Ovary (tissue), 9 donors: ENCODE measurements around the gene GFM2. TPM values are rescaled to one million over a fixed set of nuclear protein-coding genes. Genes with fewer than 3 reads are reported as not detected.
"Not testable (repeated sequence)": the region's sequence is repeated elsewhere in the genome, so short reads cannot be mapped to it uniquely, and the experiment has no call there.

Experiments used
- DNase-seq, 5 donors: peaks; one replicate each; pipeline ENCODE4 v3.0.0-alpha.2; 2019 to 2020
- H3K27ac ChIP-seq, 2 donors: fragments of 200-600 bp; one replicate each; pipeline versions ENCODE4 v1.5.1 to v1.8.0; 2019 to 2022
- H3K27me3 ChIP-seq: fragments of 200-600 bp; one replicate; pipeline ENCODE4 v1.8.0; 2022
- H3K36me3 ChIP-seq: fragments of 200-600 bp; sonication (generic); one replicate; pipeline ENCODE4 v1.5.1; 2019
- H3K4me1 ChIP-seq: one replicate; pipeline ENCODE4 v1.8.1; 2013; ENCODE audit warnings: mild to moderate bottlenecking, moderate library complexity; ENCODE audit not compliant: insufficient read depth
- H3K4me3 ChIP-seq: fragments of 200-600 bp; sonication (generic); one replicate; pipeline ENCODE4 v1.5.1; 2017
- H3K9me3 ChIP-seq, 2 donors: fragments of 200-600 bp in 1 of 2; sonication (generic) in 1 of 2; one replicate each; pipeline versions ENCODE4 v1.5.1 to v1.8.1; 2013 to 2019; ENCODE audit warnings: mild to moderate bottlenecking in 1 of 2, moderate library complexity in 1 of 2
- EP300 ChIP-seq: sonication (generic); formaldehyde crosslinking; IDR thresholded peaks from one replicate; pipeline ENCODE4 v1.6.1; 2017; ENCODE audit warnings: antibody characterized with exemption
- POLR2A ChIP-seq: fragments of 450-650 bp; IDR thresholded peaks from one replicate; pipeline ENCODE4 v1.6.1; 2017; ENCODE audit warnings: antibody characterized with exemption, mild to moderate bottlenecking, moderate library complexity
- WGBS, 3 donors: extraction: QIAGEN DNeasy Blood & Tissue Kit in 1 of 3; methylation state at CpG; one replicate each; pipeline versions ENCODE4 v1.1.5 to v1.1.7; 2013 to 2017; 5-methylcytosine and 5-hydroxymethylcytosine counted together
- intact Hi-C, 4 donors: fragments of 100-400 bp; cut with DNase I; formaldehyde crosslinking; loops; one replicate each; pipeline versions ENCODE4 v1.11.0 to v1.15.1; 2022 to 2023
- polyA plus RNA-seq, 2 donors: library from polyadenylated mRNA; stranded (reverse); fragments of 200-250 nt in 1 of 2; fragments of 350-450 nt in 1 of 2; fragmentation: Illumina TruSeq in 1 of 2; extraction: RNeasy Lipid Tissue Mini Kit (QIAGEN cat#74804) in 1 of 2; gene quantifications; one replicate each; pipeline ENCODE4 v1.2.3, GENCODE V29; 2013 to 2014
- total RNA-seq, 7 donors: library from RNA; depleted of rRNA in 2 of 7; stranded (reverse); fragments of >200 nt in 2 of 7; fragmentation: NEBNext Ultra II Directional in 3 of 7; extraction: Animal tissue kit (Norgen Biotek cat#: 25700) in 3 of 7; gene quantifications; one replicate each; pipeline versions ENCODE4 v1.1.0 to v1.2.4, GENCODE V29; 2016 to 2023
- TF ChIP-seq, protein P1 (sequence below), 3 donors: fragments of 450-650 bp in 2 of 3; fragments of 200-600 bp in 1 of 3; IDR thresholded peaks; one replicate each; pipeline versions ENCODE4 v1.5.1 to v1.8.0; 2016 to 2022; ENCODE audit warnings: antibody characterized with exemption in 3 of 3, mild to moderate bottlenecking in 1 of 3
- donor health status: DM: no; HTN: no; CAD: no; lungs with moderate emphysema.
- donor health status: DM: no; HTN: no; CAD: no.
- donor health status: Bipolar disorder and iron deficiency.
- donor health status: DM: yes; HTN: yes; CAD: no.
- donor health status: DM: no; HTN: no; CAD: no.
- donor health status: DM: yes; HTN: yes; CAD: no.

Gene GFM2
- total and polyA plus RNA-seq, 9 donors: 9.9 to 22.1 (median 17.6) TPM

DNA sequence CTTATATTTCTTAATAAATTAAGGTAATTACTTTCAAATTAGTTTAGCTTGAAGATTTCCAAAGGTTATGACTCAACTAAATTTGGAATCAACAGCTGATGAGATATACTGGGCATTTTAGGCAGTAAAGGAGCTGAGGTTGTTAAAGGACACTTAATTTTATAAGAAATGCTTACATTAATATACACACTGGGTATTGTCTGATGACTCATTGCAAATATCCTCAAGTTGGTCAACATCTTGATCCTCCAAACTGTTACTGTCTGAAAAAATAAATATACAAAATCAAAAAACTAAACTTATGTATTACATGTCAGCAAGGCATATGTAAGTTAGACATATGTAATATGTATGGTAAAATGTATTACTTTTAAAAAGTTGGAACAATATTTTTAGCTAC, 3.4 kb downstream of the GFM2 start:
- peaks cover 13% of the 10 kb centered on the region for H3K4me1 ChIP-seq
- no peaks in the 10 kb centered on the region for H3K9me3 ChIP-seq
- H3K27me3 ChIP-seq: no peaks in the 10 kb centered on the region
- TF ChIP-seq, protein P1, sequence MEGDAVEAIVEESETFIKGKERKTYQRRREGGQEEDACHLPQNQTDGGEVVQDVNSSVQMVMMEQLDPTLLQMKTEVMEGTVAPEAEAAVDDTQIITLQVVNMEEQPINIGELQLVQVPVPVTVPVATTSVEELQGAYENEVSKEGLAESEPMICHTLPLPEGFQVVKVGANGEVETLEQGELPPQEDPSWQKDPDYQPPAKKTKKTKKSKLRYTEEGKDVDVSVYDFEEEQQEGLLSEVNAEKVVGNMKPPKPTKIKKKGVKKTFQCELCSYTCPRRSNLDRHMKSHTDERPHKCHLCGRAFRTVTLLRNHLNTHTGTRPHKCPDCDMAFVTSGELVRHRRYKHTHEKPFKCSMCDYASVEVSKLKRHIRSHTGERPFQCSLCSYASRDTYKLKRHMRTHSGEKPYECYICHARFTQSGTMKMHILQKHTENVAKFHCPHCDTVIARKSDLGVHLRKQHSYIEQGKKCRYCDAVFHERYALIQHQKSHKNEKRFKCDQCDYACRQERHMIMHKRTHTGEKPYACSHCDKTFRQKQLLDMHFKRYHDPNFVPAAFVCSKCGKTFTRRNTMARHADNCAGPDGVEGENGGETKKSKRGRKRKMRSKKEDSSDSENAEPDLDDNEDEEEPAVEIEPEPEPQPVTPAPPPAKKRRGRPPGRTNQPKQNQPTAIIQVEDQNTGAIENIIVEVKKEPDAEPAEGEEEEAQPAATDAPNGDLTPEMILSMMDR (IDR thresholded peaks at IDR 0.05): no peak
- TF ChIP-seq POLR2A (no peak), EP300 (no peak)
- no peaks in the 10 kb centered on the region for H3K36me3 ChIP-seq
- no peak for DNase-seq
- no peak overlapping the region for H3K27ac ChIP-seq
- intact Hi-C loops: no loop called here
- no peak overlapping the region for H3K4me3 ChIP-seq

DNA sequence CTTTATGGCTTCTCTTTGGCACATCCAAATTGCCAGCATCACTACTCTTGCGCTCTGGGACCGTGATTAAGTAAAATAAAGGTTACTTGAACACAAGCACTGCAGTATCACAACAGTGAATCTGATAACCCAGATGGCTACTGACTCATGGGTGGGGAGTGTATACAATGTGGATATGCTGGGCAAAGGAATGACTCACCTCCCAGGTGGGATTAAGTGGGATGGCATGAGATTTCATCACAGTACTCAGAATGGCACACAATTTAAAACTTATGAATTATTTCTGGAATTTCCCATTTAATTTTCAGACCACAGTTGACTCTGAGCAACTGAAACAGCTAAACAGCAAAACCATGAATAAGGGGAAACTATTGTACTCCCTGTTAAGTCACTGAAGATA, 4.3 kb downstream of the GFM2 start:
- Histone ChIP-seq H3K27ac (no peak overlapping the region), H3K9me3 (no peaks in the 10 kb centered on the region), H3K36me3 (no peaks in the 10 kb centered on the region), H3K27me3 (no peaks in the 10 kb centered on the region), H3K4me1 (peaks cover 10% of the 10 kb centered on the region), H3K4me3 (no peak overlapping the region)
- WGBS, 3 donors: 91 to 93% (median 92%) methylated on average over 2 of the region's 2 CpGs
- DNase-seq: no peak
- intact Hi-C loops: no loop called here
- no peak for TF ChIP-seq EP300

DNA sequence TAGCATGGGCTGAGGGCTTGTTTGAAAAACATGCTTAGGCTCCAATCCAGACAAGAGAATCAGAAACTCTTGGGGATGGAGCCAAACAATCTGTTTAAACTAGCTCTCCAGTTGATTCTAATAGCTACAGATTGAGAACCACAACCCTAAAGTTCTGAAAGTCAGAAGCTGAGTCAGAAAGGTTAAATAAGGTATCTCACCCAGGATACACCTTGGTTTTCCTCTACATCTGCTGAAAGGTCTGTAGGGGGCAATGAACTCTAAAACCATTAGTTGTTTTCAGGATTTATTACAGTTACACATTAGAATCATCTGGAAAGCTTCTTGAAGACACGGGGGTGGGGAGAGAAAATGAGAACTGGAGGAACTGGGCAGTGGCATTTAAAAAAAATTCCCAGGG, 5.7 kb downstream of the GFM2 start:
- intact Hi-C loops: no loop called here
- Histone ChIP-seq H3K4me1 (peaks cover 10% of the 10 kb centered on the region), H3K27ac (no peak overlapping the region), H3K9me3 (no peaks in the 10 kb centered on the region), H3K4me3 (no peak overlapping the region), H3K27me3 (no peaks in the 10 kb centered on the region), H3K36me3 (no peaks in the 10 kb centered on the region)
- 79 to 84% (median 81%) methylated on average over 1 of the region's 1 CpG for WGBS, 3 donors
- TF ChIP-seq, protein P1 (IDR thresholded peaks at IDR 0.05): no peak
- TF ChIP-seq POLR2A (no peak), EP300 (no peak)
- DNase-seq: no peak

DNA sequence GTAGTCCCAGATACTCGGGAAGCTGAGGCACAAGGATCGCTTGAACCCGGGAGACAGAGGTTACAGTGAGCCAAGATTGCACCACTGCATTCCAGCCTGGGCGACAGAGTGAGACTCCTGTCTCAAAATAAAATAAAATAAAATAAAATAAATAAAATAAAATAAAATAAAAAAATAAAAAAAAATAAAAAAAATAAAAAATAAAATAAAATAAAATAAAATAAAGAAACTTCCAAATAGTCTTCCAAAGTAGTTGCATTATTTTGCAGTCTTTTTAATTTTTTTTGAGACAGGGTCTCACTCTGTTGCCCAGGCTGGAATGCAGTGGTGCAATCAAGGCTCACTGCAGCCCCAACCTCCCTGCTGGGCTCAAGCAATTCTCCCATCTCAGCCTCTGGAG, 18.2 kb downstream of the GFM2 start:
- H3K4me3 ChIP-seq, H3K27me3 ChIP-seq, H3K9me3 ChIP-seq, intact Hi-C loops, DNase-seq, H3K27ac ChIP-seq, H3K36me3 ChIP-seq, H3K4me1 ChIP-seq: not testable (repeated sequence)
- 97 to 98% (median 98%) methylated on average over 4 of the region's 4 CpGs for WGBS, 3 donors

DNA sequence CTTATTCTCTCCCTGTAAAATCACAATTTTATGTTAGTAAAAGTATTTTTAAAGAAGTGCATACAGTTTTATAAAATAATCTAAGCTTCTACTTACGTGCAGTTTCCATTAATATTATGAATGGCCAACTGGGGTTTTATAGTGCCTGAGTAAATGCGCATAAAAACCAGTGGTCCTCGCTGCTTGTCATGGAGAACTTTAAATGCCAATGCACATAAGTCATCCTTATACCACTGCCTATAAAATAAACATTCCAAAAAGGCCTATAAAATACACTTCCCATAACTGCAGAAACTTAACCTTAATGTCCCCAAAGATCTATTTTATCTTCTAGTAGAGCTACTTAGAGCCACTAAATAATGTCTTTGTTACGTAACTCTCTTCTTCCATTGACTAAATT, 28.5 kb downstream of the GFM2 start:
- Histone ChIP-seq H3K27me3 (no peaks in the 10 kb centered on the region), H3K4me3 (no peak overlapping the region), H3K27ac (no peak overlapping the region), H3K9me3 (no peaks in the 10 kb centered on the region), H3K4me1 (no peaks in the 10 kb centered on the region), H3K36me3 (no peaks in the 10 kb centered on the region)
- WGBS, 3 donors: 95 to 98% (median 97%) methylated on average over 4 of the region's 4 CpGs
- TF ChIP-seq, protein P1 (IDR thresholded peaks at IDR 0.05): no peak
- TF ChIP-seq EP300 (no peak), POLR2A (no peak)
- no peak for DNase-seq
- intact Hi-C loops: no loop called here

DNA sequence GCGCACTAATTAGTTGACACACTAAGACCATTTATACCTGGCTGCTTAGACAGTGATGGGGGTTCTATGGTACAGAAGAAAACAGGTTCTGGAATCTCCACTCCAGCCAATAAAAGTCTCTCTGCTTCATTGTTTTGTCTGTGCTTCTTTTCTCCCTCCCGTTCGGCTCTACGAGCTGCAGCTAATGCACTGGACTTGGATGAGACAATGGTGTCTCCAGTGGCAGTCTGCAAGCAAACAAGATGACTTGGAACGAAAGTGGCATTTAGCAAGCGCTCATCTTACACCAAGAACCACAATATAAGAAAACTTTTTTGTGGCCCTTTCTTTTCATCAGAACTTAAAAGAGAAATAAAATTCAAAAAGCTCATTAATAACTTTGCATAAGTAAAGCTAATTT, 30.2 kb downstream of the GFM2 start:
- no peaks in the 10 kb centered on the region for H3K36me3 ChIP-seq
- H3K4me1 ChIP-seq: no peaks in the 10 kb centered on the region
- intact Hi-C loops: no loop called here
- TF ChIP-seq EP300: no peak
- TF ChIP-seq, protein P1 (IDR thresholded peaks at IDR 0.05): no peak
- TF ChIP-seq POLR2A: no peak
- H3K9me3 ChIP-seq: no peaks in the 10 kb centered on the region
- no peak overlapping the region for H3K27ac ChIP-seq
- 80 to 85% (median 84%) methylated on average over 6 of the region's 6 CpGs for WGBS, 3 donors
- H3K4me3 ChIP-seq: no peak overlapping the region
- H3K27me3 ChIP-seq: no peaks in the 10 kb centered on the region
- DNase-seq: no peak
